OCI-LY1 (cell line): ENCODE data around the gene KCNMA1.

ENCODE experiments used
- H2AFZ ChIP-seq: fragments of 200-600 bp; sonication (generic), shearing (Covaris generic); 2 replicates; pipeline ENCODE4 v1.6.0; 2014; ENCODE audit warnings: antibody characterized with exemption, mild to moderate bottlenecking, low read length
- H3F3A ChIP-seq: fragments of 200-600 bp; sonication (generic), shearing (Covaris generic); 2 replicates; pipeline ENCODE4 v1.6.0; 2014; ENCODE audit warnings: mild to moderate bottlenecking, antibody characterized with exemption, low read length, moderate library complexity; ENCODE audit not compliant: insufficient read depth
- H3K27ac ChIP-seq: fragments of 200-600 bp; sonication (generic); 2 replicates; pipeline ENCODE4 v1.5.1; 2014; ENCODE audit warnings: low read length, mixed run types, mild to moderate bottlenecking, low read depth; ENCODE audit not compliant: poor library complexity, severe bottlenecking
- H3K27me3 ChIP-seq: fragments of 200-600 bp; sonication (generic); 2 replicates; pipeline ENCODE4 v1.6.0; 2014; ENCODE audit warnings: antibody characterized with exemption, mild to moderate bottlenecking, low read length, moderate library complexity; ENCODE audit not compliant: insufficient read depth
- H3K36me3 ChIP-seq: fragments of 200-600 bp; sonication (generic); 2 replicates; pipeline ENCODE4 v1.6.1; 2014; ENCODE audit warnings: mild to moderate bottlenecking, antibody characterized with exemption, low read length, moderate library complexity, mixed read lengths; ENCODE audit not compliant: insufficient read depth
- H3K4me1 ChIP-seq: fragments of 200-600 bp; sonication (generic); 2 replicates; pipeline ENCODE4 v1.5.1; 2014; ENCODE audit warnings: mild to moderate bottlenecking, low read length, moderate library complexity; ENCODE audit not compliant: insufficient read depth, severe bottlenecking
- H3K4me2 ChIP-seq: fragments of 200-600 bp; sonication (generic), shearing (Covaris generic); 2 replicates; pipeline ENCODE4 v1.6.1; 2014; ENCODE audit warnings: low read length
- H3K4me3 ChIP-seq: fragments of 200-600 bp; sonication (generic); 2 replicates; pipeline ENCODE4 v1.5.1; 2014; ENCODE audit warnings: low read length, low read depth, mild to moderate bottlenecking, mixed read lengths; ENCODE audit not compliant: poor library complexity, severe bottlenecking
- H3K79me2 ChIP-seq: fragments of 200-600 bp; shearing (Covaris generic); 2 replicates; pipeline ENCODE4 v1.6.1; 2016; ENCODE audit warnings: mixed run types, low read length, mixed read lengths; ENCODE audit not compliant: insufficient read depth
- H3K9ac ChIP-seq: fragments of 200-600 bp; sonication (generic), shearing (Covaris generic); 2 replicates; pipeline ENCODE4 v1.6.1; 2014; ENCODE audit warnings: mild to moderate bottlenecking, low read length, mixed read lengths
- H3K9me2 ChIP-seq: fragments of 200-600 bp; sonication (generic), shearing (Covaris generic); 2 replicates; pipeline ENCODE4 v1.6.1; 2014; ENCODE audit warnings: low read depth, mild to moderate bottlenecking, low read length, mixed read lengths
- H3K9me3 ChIP-seq: fragments of 200-600 bp; shearing (Covaris generic); 2 replicates; pipeline ENCODE4 v1.6.1; 2014; ENCODE audit warnings: low read length, mixed read lengths
- H4K20me1 ChIP-seq: fragments of 200-600 bp; sonication (generic), shearing (Covaris generic); 2 replicates; pipeline ENCODE4 v1.6.0; 2016; ENCODE audit warnings: mild to moderate bottlenecking, low read length; ENCODE audit not compliant: insufficient read depth
- EZH2 ChIP-seq: fragments of 200-600 bp; sonication (generic), shearing (Covaris generic); IDR thresholded peaks from 2 replicates; pipeline ENCODE4 v1.8.0; 2017; ENCODE audit warnings: borderline replicate concordance, mixed run types, mild to moderate bottlenecking, antibody characterized with exemption, low read length, moderate library complexity, mixed read lengths
- TF ChIP-seq, protein P1 (sequence below): fragments of 200-600 bp; sonication (generic), shearing (Covaris generic); IDR thresholded peaks from 2 replicates; pipeline ENCODE4 v1.5.1; 2017; ENCODE audit warnings: mild to moderate bottlenecking, antibody characterized with exemption, low read length, moderate library complexity, mixed read lengths

KCNMA1 gene

GRCh38 chr10:77177589-77177988 lies 460.0 kb downstream of the KCNMA1 start:
- no peak overlapping the region for H3K9ac ChIP-seq

GRCh38 chr10:77177161-77177560 lies 460.4 kb downstream of the KCNMA1 start:
- TF ChIP-seq, protein P1, sequence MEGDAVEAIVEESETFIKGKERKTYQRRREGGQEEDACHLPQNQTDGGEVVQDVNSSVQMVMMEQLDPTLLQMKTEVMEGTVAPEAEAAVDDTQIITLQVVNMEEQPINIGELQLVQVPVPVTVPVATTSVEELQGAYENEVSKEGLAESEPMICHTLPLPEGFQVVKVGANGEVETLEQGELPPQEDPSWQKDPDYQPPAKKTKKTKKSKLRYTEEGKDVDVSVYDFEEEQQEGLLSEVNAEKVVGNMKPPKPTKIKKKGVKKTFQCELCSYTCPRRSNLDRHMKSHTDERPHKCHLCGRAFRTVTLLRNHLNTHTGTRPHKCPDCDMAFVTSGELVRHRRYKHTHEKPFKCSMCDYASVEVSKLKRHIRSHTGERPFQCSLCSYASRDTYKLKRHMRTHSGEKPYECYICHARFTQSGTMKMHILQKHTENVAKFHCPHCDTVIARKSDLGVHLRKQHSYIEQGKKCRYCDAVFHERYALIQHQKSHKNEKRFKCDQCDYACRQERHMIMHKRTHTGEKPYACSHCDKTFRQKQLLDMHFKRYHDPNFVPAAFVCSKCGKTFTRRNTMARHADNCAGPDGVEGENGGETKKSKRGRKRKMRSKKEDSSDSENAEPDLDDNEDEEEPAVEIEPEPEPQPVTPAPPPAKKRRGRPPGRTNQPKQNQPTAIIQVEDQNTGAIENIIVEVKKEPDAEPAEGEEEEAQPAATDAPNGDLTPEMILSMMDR: no peak
- no peak for TF ChIP-seq EZH2
- Histone ChIP-seq H4K20me1 (no peaks in the 10 kb centered on the region), H3F3A (no peaks in the 10 kb centered on the region), H3K4me1 (no peaks in the 10 kb centered on the region), H3K9ac (no peak overlapping the region), H2AFZ (no peak overlapping the region), H3K4me2 (no peak overlapping the region), H3K4me3 (no peak overlapping the region), H3K27me3 (no peaks in the 10 kb centered on the region), H3K27ac (no peak overlapping the region), H3K9me3 (no peaks in the 10 kb centered on the region), H3K36me3 (no peaks in the 10 kb centered on the region), H3K9me2 (no peaks in the 10 kb centered on the region), H3K79me2 (no peaks in the 10 kb centered on the region)

More at GRCh38 chr10:77177589-77177988, 460.0 kb downstream of the KCNMA1 start:
- Histone ChIP-seq H3K79me2 (no peaks in the 10 kb centered on the region), H3F3A (no peaks in the 10 kb centered on the region), H4K20me1 (no peaks in the 10 kb centered on the region), H3K27me3 (no peaks in the 10 kb centered on the region; the same call in 1 of the 2 replicates), H3K4me2 (no peak overlapping the region), H2AFZ (no peak overlapping the region), H3K9me3 (no peaks in the 10 kb centered on the region), H3K9me2 (no peaks in the 10 kb centered on the region), H3K4me3 (no peak overlapping the region), H3K36me3 (no peaks in the 10 kb centered on the region), H3K4me1 (no peaks in the 10 kb centered on the region), H3K27ac (no peak overlapping the region)
- no peak for TF ChIP-seq EZH2
- TF ChIP-seq, protein P1: no peak

DNA sequence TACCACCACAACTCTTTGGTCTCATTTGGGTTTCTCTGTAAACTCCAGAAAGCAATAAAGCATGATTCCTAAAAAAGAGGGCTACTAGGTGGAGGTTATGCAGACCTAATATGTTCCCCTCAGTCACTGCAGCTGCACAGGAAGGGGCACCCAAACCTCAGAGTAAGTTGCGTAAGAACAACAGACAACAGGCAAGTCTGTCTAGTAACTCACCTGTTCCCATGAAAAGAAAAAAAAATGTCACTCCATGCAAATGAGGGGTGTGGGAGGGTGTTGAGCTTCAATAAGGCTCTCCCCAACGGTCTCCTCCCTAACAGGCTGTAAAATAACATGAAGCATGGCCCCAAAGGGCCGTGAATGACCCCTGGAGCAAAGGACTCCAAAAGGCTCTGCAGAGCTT lies 461.4 kb downstream of the KCNMA1 start:
- Histone ChIP-seq H3K27me3 (no peaks in the 10 kb centered on the region), H3K4me3 (no peak overlapping the region), H2AFZ (no peak overlapping the region), H4K20me1 (no peaks in the 10 kb centered on the region), H3K9ac (no peak overlapping the region), H3K9me3 (no peaks in the 10 kb centered on the region), H3K36me3 (no peaks in the 10 kb centered on the region), H3K79me2 (no peaks in the 10 kb centered on the region), H3K9me2 (no peaks in the 10 kb centered on the region), H3K4me1 (no peaks in the 10 kb centered on the region), H3K27ac (no peak overlapping the region), H3F3A (no peaks in the 10 kb centered on the region), H3K4me2 (no peak overlapping the region)
- TF ChIP-seq, protein P1: no peak
- no peak for TF ChIP-seq EZH2
